Activated naive CD8-positive, alpha-beta T cell treated with anti-CD3 and anti-CD28 coated beads, Interleukin-2, amount 50 U/mL, for 24 hours (primary cell): Measurements from ENCODE around the gene C6orf141.
A peak's percentile ranks its signal among the peaks of the same experiment; 100 is the strongest.

ENCODE experiments used
- ATAC-seq: fragments of 150-1000 bp; cut with Tn5 transposase; one replicate; pipeline ENCODE4 v1.10.0; 2021
- DNase-seq: peaks from one replicate; pipeline ENCODE4 v3.0.0; 2021
- H3K27ac Mint-ChIP-seq: one replicate; pipeline ENCODE4 v1.8.0; 2021; ENCODE audit warnings: mild to moderate bottlenecking, mixed read lengths
- H3K27me3 Mint-ChIP-seq: one replicate; pipeline ENCODE4 v1.8.0; 2021; ENCODE audit warnings: mixed read lengths
- H3K36me3 Mint-ChIP-seq: one replicate; pipeline ENCODE4 v1.8.0; 2021; ENCODE audit warnings: low read depth, mixed read lengths
- H3K4me1 Mint-ChIP-seq: one replicate; pipeline ENCODE4 v1.8.0; 2021; ENCODE audit warnings: mixed read lengths
- H3K4me3 Mint-ChIP-seq: one replicate; pipeline ENCODE4 v1.8.0; 2021; ENCODE audit warnings: mild to moderate bottlenecking, moderate library complexity, mixed read lengths
- H3K9me3 Mint-ChIP-seq: one replicate; pipeline ENCODE4 v1.8.0; 2021; ENCODE audit warnings: mixed read lengths

Gene C6orf141

GRCh38 chr6:49550492-49551077, at the start of gene C6orf141:
Gene C6orf141, plus strand, starts transcription at chr6:49550668. Its CDS starts 125 bp downstream, at chr6:49550793.
- Mint-ChIP-seq H3K27me3 (peaks cover 40% of the 10 kb centered on the region), H3K27ac (no peak within 1 kb of the TSS), H3K36me3 (no peaks in the 10 kb centered on the region), H3K4me1 (peaks cover 18% of the 10 kb centered on the region), H3K4me3 (peak within 1 kb of the TSS; percentile 70), H3K9me3 (no peaks in the 10 kb centered on the region)
- DNase-seq: peak; percentile 29
- peak; percentile 74 for ATAC-seq

- Mint-ChIP-seq H3K27ac (no peak overlapping the region), H3K27me3 (peaks cover 10% of the 10 kb centered on the region), H3K4me1 (no peaks in the 10 kb centered on the region), H3K4me3 (no peak overlapping the region), H3K36me3 (no peaks in the 10 kb centered on the region), H3K9me3 (no peaks in the 10 kb centered on the region)
- DNase-seq (no peak), ATAC-seq (no peak)
These were observed 45.8 kb upstream of the C6orf141 start for GRCh38 chr6:49504666-49505065.

- no peaks in the 10 kb centered on the region for H3K36me3 Mint-ChIP-seq
- H3K4me3 Mint-ChIP-seq: no peak overlapping the region
- H3K27me3 Mint-ChIP-seq: peaks cover 13% of the 10 kb centered on the region
These were observed 43.8 kb upstream of the C6orf141 start for GRCh38 chr6:49506569-49507111.

GRCh38 chr6:49509342-49509741, 41.1 kb upstream of the C6orf141 start:
- Mint-ChIP-seq H3K4me1 (no peaks in the 10 kb centered on the region), H3K9me3 (no peaks in the 10 kb centered on the region), H3K27me3 (peaks cover 21% of the 10 kb centered on the region), H3K4me3 (no peak overlapping the region), H3K36me3 (no peaks in the 10 kb centered on the region), H3K27ac (no peak overlapping the region)
- ATAC-seq (no peak), DNase-seq (no peak)

More at GRCh38 chr6:49506569-49507111, 43.8 kb upstream of the C6orf141 start:
- DNase-seq (no peak), ATAC-seq (no peak)
- Mint-ChIP-seq H3K27ac (no peak overlapping the region), H3K9me3 (no peaks in the 10 kb centered on the region), H3K4me1 (no peaks in the 10 kb centered on the region)

GRCh38 chr6:49513153-49513989, 37.1 kb upstream of the C6orf141 start:
- DNase-seq: no peak
- peaks cover 12% of the 10 kb centered on the region for H3K27me3 Mint-ChIP-seq
- no peaks in the 10 kb centered on the region for H3K9me3 Mint-ChIP-seq
- H3K4me1 Mint-ChIP-seq: no peaks in the 10 kb centered on the region
- no peak overlapping the region for H3K27ac Mint-ChIP-seq
- no peak for ATAC-seq
- H3K36me3 Mint-ChIP-seq: no peaks in the 10 kb centered on the region
- H3K4me3 Mint-ChIP-seq: no peak overlapping the region

- no peak for DNase-seq
- peaks cover 12% of the 10 kb centered on the region for H3K27me3 Mint-ChIP-seq
- no peak overlapping the region for H3K4me3 Mint-ChIP-seq
- ATAC-seq: no peak
- no peaks in the 10 kb centered on the region for H3K36me3 Mint-ChIP-seq
- H3K27ac Mint-ChIP-seq: no peak overlapping the region
- H3K4me1 Mint-ChIP-seq: no peaks in the 10 kb centered on the region
- H3K9me3 Mint-ChIP-seq: no peaks in the 10 kb centered on the region
These were observed 35.6 kb upstream of the C6orf141 start for GRCh38 chr6:49514571-49515484.

GRCh38 chr6:49515485-49516146, 34.9 kb upstream of the C6orf141 start:
- Mint-ChIP-seq H3K36me3 (no peaks in the 10 kb centered on the region), H3K27ac (no peak overlapping the region), H3K4me3 (no peak overlapping the region), H3K9me3 (no peaks in the 10 kb centered on the region), H3K27me3 (peaks cover 14% of the 10 kb centered on the region), H3K4me1 (no peaks in the 10 kb centered on the region)
- ATAC-seq (no peak), DNase-seq (no peak)

- Mint-ChIP-seq H3K9me3 (no peaks in the 10 kb centered on the region), H3K4me3 (no peak overlapping the region), H3K36me3 (no peaks in the 10 kb centered on the region), H3K27ac (no peak overlapping the region), H3K27me3 (peaks cover 14% of the 10 kb centered on the region), H3K4me1 (no peaks in the 10 kb centered on the region)
- DNase-seq (no peak), ATAC-seq (no peak)
These were observed 34.3 kb upstream of the C6orf141 start for GRCh38 chr6:49516147-49516505.

GRCh38 chr6:49517919-49518318, 32.5 kb upstream of the C6orf141 start:
- no peak overlapping the region for H3K27ac Mint-ChIP-seq

GRCh38 chr6:49519660-49520059, 30.8 kb upstream of the C6orf141 start:
- peaks cover 2% of the 10 kb centered on the region for H3K27me3 Mint-ChIP-seq
- H3K9me3 Mint-ChIP-seq: no peaks in the 10 kb centered on the region
- no peaks in the 10 kb centered on the region for H3K4me1 Mint-ChIP-seq
- no peaks in the 10 kb centered on the region for H3K36me3 Mint-ChIP-seq
- H3K4me3 Mint-ChIP-seq: no peak overlapping the region
- ATAC-seq: no peak
- DNase-seq: no peak
- H3K27ac Mint-ChIP-seq: no peak overlapping the region

More at GRCh38 chr6:49517919-49518318, 32.5 kb upstream of the C6orf141 start:
- Mint-ChIP-seq H3K27me3 (peaks cover 11% of the 10 kb centered on the region), H3K4me1 (no peaks in the 10 kb centered on the region), H3K4me3 (no peak overlapping the region), H3K9me3 (no peaks in the 10 kb centered on the region), H3K36me3 (no peaks in the 10 kb centered on the region)
- ATAC-seq (no peak), DNase-seq (no peak)

GRCh38 chr6:49522710-49523593, 27.5 kb upstream of the C6orf141 start:
- peaks cover 2% of the 10 kb centered on the region for H3K27me3 Mint-ChIP-seq
- H3K4me3 Mint-ChIP-seq: no peak overlapping the region
- no peak for DNase-seq
- H3K4me1 Mint-ChIP-seq: no peaks in the 10 kb centered on the region
- H3K27ac Mint-ChIP-seq: no peak overlapping the region
- no peak for ATAC-seq
- no peaks in the 10 kb centered on the region for H3K9me3 Mint-ChIP-seq
- H3K36me3 Mint-ChIP-seq: no peaks in the 10 kb centered on the region

GRCh38 chr6:49523901-49524300, 26.6 kb upstream of the C6orf141 start:
- no peak for ATAC-seq
- no peak overlapping the region for H3K27ac Mint-ChIP-seq
- peaks cover 2% of the 10 kb centered on the region for H3K27me3 Mint-ChIP-seq
- no peaks in the 10 kb centered on the region for H3K36me3 Mint-ChIP-seq
- H3K4me3 Mint-ChIP-seq: no peak overlapping the region
- H3K9me3 Mint-ChIP-seq: no peaks in the 10 kb centered on the region
- H3K4me1 Mint-ChIP-seq: no peaks in the 10 kb centered on the region
- no peak for DNase-seq

- Mint-ChIP-seq H3K9me3 (no peaks in the 10 kb centered on the region), H3K27me3 (peaks cover 2% of the 10 kb centered on the region), H3K4me1 (no peaks in the 10 kb centered on the region), H3K36me3 (no peaks in the 10 kb centered on the region), H3K27ac (no peak overlapping the region), H3K4me3 (no peak overlapping the region)
- ATAC-seq: no peak
- no peak for DNase-seq
These were observed 25.9 kb upstream of the C6orf141 start for GRCh38 chr6:49524541-49524940.
